GM12801 (cell line): ENCODE data around the gene ABCC2.

Experiments used
- CTCF ChIP-seq: IDR thresholded peaks from one replicate; pipeline ENCODE4 v1.5.1; 2011; ENCODE audit warnings: control low read depth; ENCODE audit not compliant: insufficient read length; ENCODE audit errors: extremely low read depth

ABCC2 gene

GRCh38 chr10:99858849-99859248 is 76.4 kb downstream of the ABCC2 start:
- no peak for TF ChIP-seq CTCF

- no peak for TF ChIP-seq CTCF
Observed at GRCh38 chr10:99859585-99859984, 77.1 kb downstream of the ABCC2 start.

GRCh38 chr10:99860466-99860865 is 78.0 kb downstream of the ABCC2 start:
- TF ChIP-seq CTCF = no peak

- no peak for TF ChIP-seq CTCF
Observed at GRCh38 chr10:99869581-99870122, 87.2 kb downstream of the ABCC2 start.

GRCh38 chr10:99870123-99870730 is 87.8 kb downstream of the ABCC2 start:
- TF ChIP-seq CTCF = no peak

GRCh38 chr10:99872367-99873162 is 90.1 kb downstream of the ABCC2 start:
- TF ChIP-seq CTCF = no peak

GRCh38 chr10:99873846-99874245 is 91.4 kb downstream of the ABCC2 start:
- TF ChIP-seq CTCF = no peak
